ENCODE measurements around the gene CNTN4. TPM values are rescaled to one million over a fixed set of nuclear protein-coding genes. Genes with fewer than 3 reads are reported as not detected.

Gene CNTN4
- total RNA-seq, 4 donors from 2014 or later: 6.6 to 10.7 (median 9.7) TPM

GRCh38 chr3:2283818-2284217 lies 185.2 kb downstream of the CNTN4 start:
- no peaks in the 10 kb centered on the region for H3K4me1 ChIP-seq
- TF ChIP-seq POLR2AphosphoS5 (IDR thresholded peaks at IDR 0.05) (no peak), POLR2A (IDR thresholded peaks at IDR 0.05; ENCODE audit: low read depth) (no peak), CTCF (IDR thresholded peaks at IDR 0.05) (no peak), EP300 (IDR thresholded peaks at IDR 0.05) (no peak)
- no peaks in the 10 kb centered on the region for H3K36me3 ChIP-seq
- H3K4me3 ChIP-seq: no peak overlapping the region
- H3K27me3 ChIP-seq: no peaks in the 10 kb centered on the region
- no peak overlapping the region for H3K27ac ChIP-seq (replicated peaks in 1 of 4)
- intact Hi-C loops (cut with DNase I): no loop called here
- H3K9me3 ChIP-seq: no peaks in the 10 kb centered on the region
- DNase-seq (ENCODE audit: extremely low spot score): no peak

GRCh38 chr3:2300938-2301337 lies 202.3 kb downstream of the CNTN4 start:
- WGBS: 81% methylated on average over 3 of the region's 3 CpGs
- H3K4me3 ChIP-seq: no peak overlapping the region

GRCh38 chr3:2301361-2301760 lies 202.7 kb downstream of the CNTN4 start:
- no peaks in the 10 kb centered on the region for H3K9me3 ChIP-seq
- H3K4me3 ChIP-seq: no peak overlapping the region
- H3K36me3 ChIP-seq: no peaks in the 10 kb centered on the region
- 43% methylated on average over 1 of the region's 1 CpG for WGBS
- DNase-seq (ENCODE audit: extremely low spot score): no peak
- H3K27ac ChIP-seq (replicated peaks in 1 of 4): no peak overlapping the region
- no peaks in the 10 kb centered on the region for H3K27me3 ChIP-seq
- intact Hi-C loops (cut with DNase I): no loop called here
- no peak for TF ChIP-seq EP300 (IDR thresholded peaks at IDR 0.05)
- TF ChIP-seq POLR2A (IDR thresholded peaks at IDR 0.05; ENCODE audit: low read depth): no peak
- no peak for TF ChIP-seq POLR2AphosphoS5 (IDR thresholded peaks at IDR 0.05)
- no peak for TF ChIP-seq CTCF (IDR thresholded peaks at IDR 0.05)
- no peaks in the 10 kb centered on the region for H3K4me1 ChIP-seq

More at GRCh38 chr3:2300938-2301337, 202.3 kb downstream of the CNTN4 start:
- H3K9me3 ChIP-seq: no peaks in the 10 kb centered on the region
- no peaks in the 10 kb centered on the region for H3K27me3 ChIP-seq
- intact Hi-C loops (cut with DNase I): no loop called here
- no peak overlapping the region for H3K27ac ChIP-seq (replicated peaks in 1 of 4)
- H3K4me1 ChIP-seq: no peaks in the 10 kb centered on the region
- no peak for DNase-seq (ENCODE audit: extremely low spot score)
- no peaks in the 10 kb centered on the region for H3K36me3 ChIP-seq
- no peak for TF ChIP-seq POLR2AphosphoS5 (IDR thresholded peaks at IDR 0.05)

GRCh38 chr3:2303566-2303965 lies 204.9 kb downstream of the CNTN4 start:
- Histone ChIP-seq H3K9me3 (no peaks in the 10 kb centered on the region), H3K4me1 (no peaks in the 10 kb centered on the region), H3K36me3 (no peaks in the 10 kb centered on the region), H3K4me3 (no peak overlapping the region), H3K27me3 (no peaks in the 10 kb centered on the region), H3K27ac (replicated peaks in 1 of 4) (no peak overlapping the region)
- intact Hi-C loops (cut with DNase I): no loop called here
- TF ChIP-seq EP300 (IDR thresholded peaks at IDR 0.05) (no peak), POLR2AphosphoS5 (IDR thresholded peaks at IDR 0.05) (no peak), POLR2A (IDR thresholded peaks at IDR 0.05; ENCODE audit: low read depth) (no peak), CTCF (IDR thresholded peaks at IDR 0.05) (no peak)
- no peak for DNase-seq (ENCODE audit: extremely low spot score)
- 20% methylated on average over 6 of the region's 6 CpGs for WGBS

GRCh38 chr3:2311022-2311421 lies 212.4 kb downstream of the CNTN4 start:
- Histone ChIP-seq H3K9me3 (no peaks in the 10 kb centered on the region), H3K4me3 (no peak overlapping the region), H3K36me3 (no peaks in the 10 kb centered on the region), H3K4me1 (no peaks in the 10 kb centered on the region), H3K27me3 (no peaks in the 10 kb centered on the region), H3K27ac (replicated peaks in 1 of 4) (no peak overlapping the region)
- 83% methylated on average over 2 of the region's 2 CpGs for WGBS
- intact Hi-C loops (cut with DNase I): no loop called here
- DNase-seq (ENCODE audit: extremely low spot score): no peak
- TF ChIP-seq EP300 (IDR thresholded peaks at IDR 0.05) (no peak), POLR2AphosphoS5 (IDR thresholded peaks at IDR 0.05) (no peak), POLR2A (IDR thresholded peaks at IDR 0.05; ENCODE audit: low read depth) (no peak)

- intact Hi-C loops (cut with DNase I): no loop called here
- DNase-seq (ENCODE audit: extremely low spot score): no peak
- no peaks in the 10 kb centered on the region for H3K36me3 ChIP-seq
- H3K4me1 ChIP-seq: no peaks in the 10 kb centered on the region
- no peak overlapping the region for H3K27ac ChIP-seq (replicated peaks in 1 of 4)
- no peaks in the 10 kb centered on the region for H3K27me3 ChIP-seq
- 75% methylated on average over 7 of the region's 7 CpGs for WGBS
- no peak for TF ChIP-seq EP300 (IDR thresholded peaks at IDR 0.05)
- no peak for TF ChIP-seq POLR2A (IDR thresholded peaks at IDR 0.05; ENCODE audit: low read depth)
- TF ChIP-seq POLR2AphosphoS5 (IDR thresholded peaks at IDR 0.05): no peak
- no peak for TF ChIP-seq CTCF (IDR thresholded peaks at IDR 0.05)
- no peaks in the 10 kb centered on the region for H3K9me3 ChIP-seq
- H3K4me3 ChIP-seq: no peak overlapping the region
Measured at GRCh38 chr3:2317521-2317920, 218.9 kb downstream of the CNTN4 start.
